HepG2 (cell line): Measurements from ENCODE around the gene TCF12. TPM values are rescaled to one million over a fixed set of nuclear protein-coding genes. Genes with fewer than 3 reads are reported as not detected.

Source experiments
- FOXO1 ChIP-seq: sonication (generic); formaldehyde crosslinking; IDR thresholded peaks from 2 replicates; pipeline ENCODE4 v1.4.0; 2020; ENCODE audit warnings: missing genetic modification reagents
- FOXP1 ChIP-seq, 2 experiments: fragments of 450-650 bp in 1 of 2; IDR thresholded peaks; 2 replicates each; pipeline ENCODE4 v1.6.1; 2017 to 2018; ENCODE audit warnings: antibody characterized with exemption in 1 of 2
- HOXA9 ChIP-seq: sonication (generic); formaldehyde crosslinking; IDR thresholded peaks from 2 replicates; pipeline ENCODE4 v1.8.1; 2022; ENCODE audit warnings: missing genetic modification reagents, mild to moderate bottlenecking, moderate library complexity, borderline replicate concordance
- KDM4B ChIP-seq: sonication (generic); formaldehyde crosslinking; IDR thresholded peaks from 2 replicates; pipeline ENCODE4 v1.4.0; 2020; ENCODE audit warnings: missing genetic modification reagents
- MED13 ChIP-seq: sonication (generic); formaldehyde crosslinking; IDR thresholded peaks from 2 replicates; pipeline ENCODE4 v1.5.0; 2020; ENCODE audit warnings: missing genetic modification reagents
- NCOA1 ChIP-seq: sonication (generic); formaldehyde crosslinking; IDR thresholded peaks from 2 replicates; pipeline ENCODE4 v1.9.0; 2021; ENCODE audit warnings: missing genetic modification reagents
- SIN3B ChIP-seq: fragments of 150-350 bp; IDR thresholded peaks from 2 replicates; pipeline ENCODE4 v1.6.1; 2014; ENCODE audit warnings: low read length
- ZNF33B ChIP-seq: sonication (generic); formaldehyde crosslinking; IDR thresholded peaks from 2 replicates; pipeline ENCODE4 v1.5.1; 2020; ENCODE audit warnings: mild to moderate bottlenecking, missing genetic modification reagents
- ZNF496 ChIP-seq: sonication (generic); formaldehyde crosslinking; IDR thresholded peaks from 2 replicates; pipeline ENCODE4 v1.8.1; 2023; ENCODE audit warnings: mild to moderate bottlenecking, moderate library complexity, missing genetic modification reagents; ENCODE audit not compliant: insufficient replicate concordance
- ZNF547 ChIP-seq: sonication (generic); formaldehyde crosslinking; IDR thresholded peaks from 2 replicates; pipeline ENCODE4 v1.5.1; 2020; ENCODE audit warnings: mild to moderate bottlenecking, missing genetic modification reagents
- ZNF747 ChIP-seq: sonication (generic); formaldehyde crosslinking; IDR thresholded peaks from 2 replicates; pipeline ENCODE4 v1.8.1; 2023; ENCODE audit warnings: missing genetic modification reagents, mild to moderate bottlenecking, borderline replicate concordance
- ZNF761 ChIP-seq: sonication (generic); formaldehyde crosslinking; conservative IDR thresholded peaks from 2 replicates; pipeline ENCODE4 v1.4.0; 2020; ENCODE audit warnings: mild to moderate bottlenecking, missing genetic modification reagents
- ZNF841 ChIP-seq: sonication (generic); formaldehyde crosslinking; IDR thresholded peaks from 2 replicates; pipeline ENCODE4 v1.8.1; 2023; ENCODE audit warnings: missing genetic modification reagents, borderline replicate concordance
- ZSCAN21 ChIP-seq: sonication (generic); formaldehyde crosslinking; IDR thresholded peaks from 2 replicates; pipeline ENCODE4 v1.8.0; 2022; ENCODE audit warnings: mild to moderate bottlenecking, missing genetic modification reagents, moderate library complexity, borderline replicate concordance
- polyA plus RNA-seq, 8 experiments: library from polyadenylated mRNA; depleted of rRNA in 3 of 8; stranded (reverse) in 7 of 8; unstranded in 1 of 8; fragments of >200 nt; fragmentation: Illumina TruSeq in 4 of 8; extraction: Trizol in 4 of 8; gene quantifications; 2 replicates each; pipeline versions ENCODE4 v1.2.1 to v1.2.3, GENCODE V29; 2011 to 2016; ENCODE audit warnings: low read depth in 4 of 8, missing spikeins in 1 of 8, mixed read lengths in 1 of 8; ENCODE audit not compliant: insufficient read depth in 1 of 8
- total RNA-seq, 5 experiments: library from RNA; depleted of rRNA; stranded (reverse); fragments of >200 nt; fragmentation: Illumina TruSeq; extraction: Trizol; gene quantifications; 2 replicates each; pipeline ENCODE4 v1.2.3, GENCODE V29; 2016; ENCODE audit warnings: low read depth in 1 of 5
- TF ChIP-seq, protein P1 (sequence below), 2 experiments: sonication (generic) in 1 of 2; formaldehyde crosslinking in 1 of 2; IDR thresholded peaks; 2 replicates each; pipeline versions ENCODE4 v1.4.0 to v1.6.1; 2016 to 2020; ENCODE audit warnings: borderline replicate concordance in 1 of 2, low read depth in 1 of 2, mild to moderate bottlenecking in 1 of 2, missing genetic modification reagents in 1 of 2
- TF ChIP-seq, protein P2 (sequence below): sonication (generic); formaldehyde crosslinking; conservative IDR thresholded peaks from 2 replicates; pipeline ENCODE4 v1.8.0; 2022; ENCODE audit warnings: low read depth, missing genetic modification reagents
- TF ChIP-seq, protein P3 (sequence below), 2 experiments: sonication (generic) in 1 of 2; formaldehyde crosslinking in 1 of 2; IDR thresholded peaks; 2 replicates each; pipeline versions ENCODE4 v1.4.0 to v1.6.1; 2018 to 2020; ENCODE audit warnings: missing genetic modification reagents in 2 of 2, borderline replicate concordance in 1 of 2, low read depth in 1 of 2, mild to moderate bottlenecking in 1 of 2, missing biosample characterization in 1 of 2
- TF ChIP-seq, protein P4 (sequence below): IDR thresholded peaks from 2 replicates; pipeline ENCODE4 v1.6.1; 2016; ENCODE audit warnings: mild to moderate bottlenecking

The TCF12 gene
- total and polyA plus RNA-seq, 2 of the 13 experiments (the other 11 are each of a cell fraction or from before 2014, with no cell fraction given): 48.6 to 51.1 TPM

DNA sequence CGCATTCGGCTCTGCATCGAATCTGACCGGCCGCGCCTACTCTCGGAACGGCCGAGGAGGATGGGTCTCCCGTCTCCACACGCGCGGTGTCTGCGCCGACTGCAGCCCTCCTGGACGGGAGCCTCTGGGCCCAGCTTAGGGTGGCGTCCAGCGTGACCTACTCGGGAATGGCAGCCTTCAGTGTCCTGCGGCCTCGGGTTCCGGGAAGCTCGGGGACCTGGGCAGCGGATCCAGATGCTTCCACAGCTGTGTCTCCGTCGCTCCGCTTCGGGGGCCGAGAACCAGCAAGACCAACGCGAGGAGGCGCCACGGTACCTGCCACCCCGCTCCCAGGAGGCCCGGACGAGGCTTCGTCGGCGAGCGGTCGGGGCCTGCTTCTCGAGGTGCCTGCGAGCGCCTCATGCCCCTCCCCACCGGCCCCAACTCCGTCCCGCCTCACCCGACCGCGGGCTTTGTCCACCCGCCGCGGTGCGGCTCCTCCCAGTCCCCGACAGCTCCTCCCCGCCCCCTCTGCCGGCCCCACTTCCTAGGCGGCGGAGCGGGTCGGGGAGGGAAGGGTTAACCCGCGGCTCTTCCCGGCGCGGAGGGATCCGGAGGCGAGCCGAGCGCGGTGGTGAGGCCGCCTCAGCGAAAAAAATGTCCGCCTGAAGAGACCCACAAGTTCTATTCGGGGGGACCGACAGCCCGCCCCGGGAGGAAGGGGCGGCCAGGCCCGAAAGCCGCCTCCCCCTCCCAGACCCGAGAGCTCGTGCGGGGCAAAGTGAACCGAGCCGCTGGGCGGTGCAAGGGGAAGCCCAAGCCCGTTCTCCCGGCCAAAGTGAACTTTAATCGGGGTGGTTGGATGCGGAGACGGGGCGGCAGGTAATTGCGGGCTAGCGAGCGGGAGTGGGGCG lies at the start of gene TCF12 (continued):
- TF ChIP-seq, protein P1, sequence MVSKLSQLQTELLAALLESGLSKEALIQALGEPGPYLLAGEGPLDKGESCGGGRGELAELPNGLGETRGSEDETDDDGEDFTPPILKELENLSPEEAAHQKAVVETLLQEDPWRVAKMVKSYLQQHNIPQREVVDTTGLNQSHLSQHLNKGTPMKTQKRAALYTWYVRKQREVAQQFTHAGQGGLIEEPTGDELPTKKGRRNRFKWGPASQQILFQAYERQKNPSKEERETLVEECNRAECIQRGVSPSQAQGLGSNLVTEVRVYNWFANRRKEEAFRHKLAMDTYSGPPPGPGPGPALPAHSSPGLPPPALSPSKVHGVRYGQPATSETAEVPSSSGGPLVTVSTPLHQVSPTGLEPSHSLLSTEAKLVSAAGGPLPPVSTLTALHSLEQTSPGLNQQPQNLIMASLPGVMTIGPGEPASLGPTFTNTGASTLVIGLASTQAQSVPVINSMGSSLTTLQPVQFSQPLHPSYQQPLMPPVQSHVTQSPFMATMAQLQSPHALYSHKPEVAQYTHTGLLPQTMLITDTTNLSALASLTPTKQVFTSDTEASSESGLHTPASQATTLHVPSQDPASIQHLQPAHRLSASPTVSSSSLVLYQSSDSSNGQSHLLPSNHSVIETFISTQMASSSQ (IDR thresholded peaks at IDR 0.05; ENCODE audit: low read depth): no peak
- TF ChIP-seq, protein P1 (CRISPR knock-in tag; IDR thresholded peaks at IDR 0.05; ENCODE audit: borderline replicate concordance): no peak
- TF ChIP-seq, protein P2, sequence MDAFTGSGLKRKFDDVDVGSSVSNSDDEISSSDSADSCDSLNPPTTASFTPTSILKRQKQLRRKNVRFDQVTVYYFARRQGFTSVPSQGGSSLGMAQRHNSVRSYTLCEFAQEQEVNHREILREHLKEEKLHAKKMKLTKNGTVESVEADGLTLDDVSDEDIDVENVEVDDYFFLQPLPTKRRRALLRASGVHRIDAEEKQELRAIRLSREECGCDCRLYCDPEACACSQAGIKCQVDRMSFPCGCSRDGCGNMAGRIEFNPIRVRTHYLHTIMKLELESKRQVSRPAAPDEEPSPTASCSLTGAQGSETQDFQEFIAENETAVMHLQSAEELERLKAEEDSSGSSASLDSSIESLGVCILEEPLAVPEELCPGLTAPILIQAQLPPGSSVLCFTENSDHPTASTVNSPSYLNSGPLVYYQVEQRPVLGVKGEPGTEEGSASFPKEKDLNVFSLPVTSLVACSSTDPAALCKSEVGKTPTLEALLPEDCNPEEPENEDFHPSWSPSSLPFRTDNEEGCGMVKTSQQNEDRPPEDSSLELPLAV (CRISPR knock-in tag): no peak
- TF ChIP-seq ZNF547 (CRISPR knock-in tag) (peak; percentile 71; the same call in 1 of the 2 replicates), NCOA1 (no peak; the same call in 1 of the 2 replicates), ZNF33B (CRISPR knock-in tag) (no peak), ZNF496 (CRISPR knock-in tag) (no peak), KDM4B (CRISPR knock-in tag) (peak; percentile 90), ZNF747 (CRISPR knock-in tag) (peak; percentile 55; the same call in 1 of the 2 replicates), ZSCAN21 (peak; percentile 78; the same call in 1 of the 2 replicates), ZNF841 (CRISPR knock-in tag) (no peak), MED13 (CRISPR knock-in tag) (peak; percentile 63; the same call in 1 of the 2 replicates), FOXO1 (CRISPR knock-in tag) (peak; percentile 46; the same call in 1 of the 2 replicates), ZNF761 (0 out of 2 replicates have a peak, but pooled peaks have one; percentile 19), HOXA9 (CRISPR knock-in tag) (no peak; the same call in 1 of the 2 replicates), FOXP1 (IDR thresholded peaks at IDR 0.05) (no peak), FOXP1 (CRISPR knock-in tag; IDR thresholded peaks at IDR 0.05) (peak; percentile 18; the same call in 1 of the 2 replicates), SIN3B (no peak)
- TF ChIP-seq, protein P3, sequence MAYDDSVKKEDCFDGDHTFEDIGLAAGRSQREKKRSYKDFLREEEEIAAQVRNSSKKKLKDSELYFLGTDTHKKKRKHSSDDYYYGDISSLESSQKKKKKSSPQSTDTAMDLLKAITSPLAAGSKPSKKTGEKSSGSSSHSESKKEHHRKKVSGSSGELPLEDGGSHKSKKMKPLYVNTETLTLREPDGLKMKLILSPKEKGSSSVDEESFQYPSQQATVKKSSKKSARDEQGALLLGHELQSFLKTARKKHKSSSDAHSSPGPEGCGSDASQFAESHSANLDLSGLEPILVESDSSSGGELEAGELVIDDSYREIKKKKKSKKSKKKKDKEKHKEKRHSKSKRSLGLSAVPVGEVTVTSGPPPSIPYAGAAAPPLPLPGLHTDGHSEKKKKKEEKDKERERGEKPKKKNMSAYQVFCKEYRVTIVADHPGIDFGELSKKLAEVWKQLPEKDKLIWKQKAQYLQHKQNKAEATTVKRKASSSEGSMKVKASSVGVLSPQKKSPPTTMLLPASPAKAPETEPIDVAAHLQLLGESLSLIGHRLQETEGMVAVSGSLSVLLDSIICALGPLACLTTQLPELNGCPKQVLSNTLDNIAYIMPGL (CRISPR knock-in tag; IDR thresholded peaks at IDR 0.05; ENCODE audit: borderline replicate concordance in 1 of 2, low read depth in 1 of 2): peak; percentile 97
- TF ChIP-seq, protein P4, sequence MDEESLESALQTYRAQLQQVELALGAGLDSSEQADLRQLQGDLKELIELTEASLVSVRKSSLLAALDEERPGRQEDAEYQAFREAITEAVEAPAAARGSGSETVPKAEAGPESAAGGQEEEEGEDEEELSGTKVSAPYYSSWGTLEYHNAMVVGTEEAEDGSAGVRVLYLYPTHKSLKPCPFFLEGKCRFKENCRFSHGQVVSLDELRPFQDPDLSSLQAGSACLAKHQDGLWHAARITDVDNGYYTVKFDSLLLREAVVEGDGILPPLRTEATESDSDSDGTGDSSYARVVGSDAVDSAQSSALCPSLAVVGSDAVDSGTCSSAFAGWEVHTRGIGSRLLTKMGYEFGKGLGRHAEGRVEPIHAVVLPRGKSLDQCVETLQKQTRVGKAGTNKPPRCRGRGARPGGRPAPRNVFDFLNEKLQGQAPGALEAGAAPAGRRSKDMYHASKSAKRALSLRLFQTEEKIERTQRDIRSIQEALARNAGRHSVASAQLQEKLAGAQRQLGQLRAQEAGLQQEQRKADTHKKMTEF (CRISPR knock-in tag): peak; percentile 95
